Gastrocnemius medialis (tissue), 4 donors: Measurements from ENCODE around the gene TMPRSS9. TPM values are rescaled to one million over a fixed set of nuclear protein-coding genes. Genes with fewer than 3 reads are reported as not detected.

Experiments used
- ATAC-seq, 2 donors: fragments of 150-250 bp; one replicate each; pipeline ENCODE4 v1.9.1; 2016
- DNase-seq, 2 donors: peaks; one replicate each; pipeline ENCODE4 v3.0.0-alpha.2; 2019
- H3K27ac ChIP-seq, 4 donors: fragments of 200-600 bp; sonication (generic); 1 replicate in 1 of 4; 2 replicates in 3 of 4; pipeline ENCODE4 v1.5.1; 2016 to 2018; ENCODE audit warnings: mild to moderate bottlenecking in 2 of 4, moderate library complexity in 1 of 4
- H3K27me3 ChIP-seq, 3 donors: fragments of 200-600 bp; sonication (generic) in 2 of 3; 1 replicate in 1 of 3; 2 replicates in 2 of 3; pipeline versions ENCODE4 v1.5.1 to v1.6.0; 2016 to 2019; ENCODE audit warnings: mild to moderate bottlenecking in 1 of 3, moderate library complexity in 1 of 3
- H3K36me3 ChIP-seq, 2 donors: fragments of 200-600 bp; sonication (generic) in 1 of 2; one replicate each; pipeline ENCODE4 v1.5.1; 2017 to 2018
- H3K4me1 ChIP-seq, 2 donors: fragments of 200-600 bp; sonication (generic) in 1 of 2; one replicate each; pipeline ENCODE4 v1.5.1; 2016 to 2017; ENCODE audit warnings: mild to moderate bottlenecking in 2 of 2
- H3K4me3 ChIP-seq, 4 donors: fragments of 200-600 bp; sonication (generic) in 3 of 4; 1 replicate in 1 of 4; 2 replicates in 3 of 4; pipeline ENCODE4 v1.5.1; 2016 to 2019; ENCODE audit warnings: mild to moderate bottlenecking in 2 of 4
- H3K9me3 ChIP-seq, 3 donors: fragments of 200-600 bp; sonication (generic) in 2 of 3; 1 replicate in 1 of 3; 2 replicates in 2 of 3; pipeline ENCODE4 v1.5.1; 2016 to 2019
- POLR2A ChIP-seq, 2 donors: fragments of 450-650 bp; IDR thresholded peaks; one replicate each; pipeline ENCODE4 v1.6.1; 2017; ENCODE audit warnings: antibody characterized with exemption in 2 of 2, mild to moderate bottlenecking in 2 of 2, moderate library complexity in 2 of 2
- in situ Hi-C, 4 donors: fragments of 200-750 bp; cut with MboI; loops; one replicate each; pipeline versions ENCODE4 v1.15.0 to v1.8.0; 2017; ENCODE audit warnings: low sequenced_read_pairs in 4 of 4
- intact Hi-C: fragments of 100-400 bp; cut with DNase I; formaldehyde crosslinking; loops from one replicate; pipeline ENCODE4 v1.15.1; 2023; ENCODE audit warnings: low total_unique reads
- total RNA-seq, 4 donors: library from RNA; depleted of rRNA; stranded (reverse); fragments of >200 nt; gene quantifications; one replicate each; pipeline versions ENCODE4 v1.1.0 to v1.2.3, GENCODE V29; 2016
- TF ChIP-seq, protein P1 (sequence below), 5 experiments: fragments of 450-650 bp in 3 of 5; fragments of 200-600 bp in 2 of 5; sonication (generic) in 2 of 5; IDR thresholded peaks in 4 of 5; conservative IDR thresholded peaks in 1 of 5; 1 replicate in 4 of 5; 2 replicates in 1 of 5; pipeline ENCODE4 v1.5.1; 2016 to 2019; ENCODE audit warnings: antibody characterized with exemption in 5 of 5, mild to moderate bottlenecking in 3 of 5, moderate library complexity in 3 of 5

The TMPRSS9 gene
- total RNA-seq, 4 donors from 2014 or later = not detected

DNA sequence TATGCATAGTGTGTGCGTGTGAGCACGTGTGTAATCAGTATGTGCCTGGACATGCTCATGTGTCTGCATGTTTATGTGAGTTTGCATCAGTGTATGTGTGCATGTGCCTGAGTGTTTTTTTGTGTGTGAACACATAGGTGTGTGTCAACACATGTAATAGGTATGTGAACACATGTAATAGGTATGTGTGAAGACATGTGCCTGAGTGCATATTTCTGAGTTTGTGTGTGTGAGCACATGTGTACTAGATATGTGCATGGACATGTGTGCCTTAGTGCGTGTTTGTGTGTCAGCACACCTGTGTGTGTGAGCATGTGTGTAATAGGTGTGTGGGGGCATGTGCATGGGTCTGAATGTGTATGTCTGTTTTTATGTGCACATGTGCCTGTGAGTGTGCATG is 24.2 kb upstream of the TMPRSS9 start:
- no peak for TF ChIP-seq POLR2A (IDR thresholded peaks at IDR 0.05)
- TF ChIP-seq, protein P1, sequence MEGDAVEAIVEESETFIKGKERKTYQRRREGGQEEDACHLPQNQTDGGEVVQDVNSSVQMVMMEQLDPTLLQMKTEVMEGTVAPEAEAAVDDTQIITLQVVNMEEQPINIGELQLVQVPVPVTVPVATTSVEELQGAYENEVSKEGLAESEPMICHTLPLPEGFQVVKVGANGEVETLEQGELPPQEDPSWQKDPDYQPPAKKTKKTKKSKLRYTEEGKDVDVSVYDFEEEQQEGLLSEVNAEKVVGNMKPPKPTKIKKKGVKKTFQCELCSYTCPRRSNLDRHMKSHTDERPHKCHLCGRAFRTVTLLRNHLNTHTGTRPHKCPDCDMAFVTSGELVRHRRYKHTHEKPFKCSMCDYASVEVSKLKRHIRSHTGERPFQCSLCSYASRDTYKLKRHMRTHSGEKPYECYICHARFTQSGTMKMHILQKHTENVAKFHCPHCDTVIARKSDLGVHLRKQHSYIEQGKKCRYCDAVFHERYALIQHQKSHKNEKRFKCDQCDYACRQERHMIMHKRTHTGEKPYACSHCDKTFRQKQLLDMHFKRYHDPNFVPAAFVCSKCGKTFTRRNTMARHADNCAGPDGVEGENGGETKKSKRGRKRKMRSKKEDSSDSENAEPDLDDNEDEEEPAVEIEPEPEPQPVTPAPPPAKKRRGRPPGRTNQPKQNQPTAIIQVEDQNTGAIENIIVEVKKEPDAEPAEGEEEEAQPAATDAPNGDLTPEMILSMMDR (IDR thresholded peaks at IDR 0.05 in 4 of 5, conservative IDR thresholded peaks at IDR 0.05 in 1 of 5) = no peak
- Histone ChIP-seq H3K4me1 (peaks cover 27 to 30% of the 10 kb centered on the region in 2 donors), H3K27ac (no peak overlapping the region), H3K36me3 (peaks cover 0 to 20% of the 10 kb centered on the region in 2 donors), H3K9me3 (no peaks in the 10 kb centered on the region), H3K27me3 (no peaks in the 10 kb centered on the region), H3K4me3 (no peak overlapping the region)
- intact Hi-C loops = no loop called here
- in situ Hi-C loops = no loop called here
- DNase-seq = no peak
- ATAC-seq = no peak

DNA sequence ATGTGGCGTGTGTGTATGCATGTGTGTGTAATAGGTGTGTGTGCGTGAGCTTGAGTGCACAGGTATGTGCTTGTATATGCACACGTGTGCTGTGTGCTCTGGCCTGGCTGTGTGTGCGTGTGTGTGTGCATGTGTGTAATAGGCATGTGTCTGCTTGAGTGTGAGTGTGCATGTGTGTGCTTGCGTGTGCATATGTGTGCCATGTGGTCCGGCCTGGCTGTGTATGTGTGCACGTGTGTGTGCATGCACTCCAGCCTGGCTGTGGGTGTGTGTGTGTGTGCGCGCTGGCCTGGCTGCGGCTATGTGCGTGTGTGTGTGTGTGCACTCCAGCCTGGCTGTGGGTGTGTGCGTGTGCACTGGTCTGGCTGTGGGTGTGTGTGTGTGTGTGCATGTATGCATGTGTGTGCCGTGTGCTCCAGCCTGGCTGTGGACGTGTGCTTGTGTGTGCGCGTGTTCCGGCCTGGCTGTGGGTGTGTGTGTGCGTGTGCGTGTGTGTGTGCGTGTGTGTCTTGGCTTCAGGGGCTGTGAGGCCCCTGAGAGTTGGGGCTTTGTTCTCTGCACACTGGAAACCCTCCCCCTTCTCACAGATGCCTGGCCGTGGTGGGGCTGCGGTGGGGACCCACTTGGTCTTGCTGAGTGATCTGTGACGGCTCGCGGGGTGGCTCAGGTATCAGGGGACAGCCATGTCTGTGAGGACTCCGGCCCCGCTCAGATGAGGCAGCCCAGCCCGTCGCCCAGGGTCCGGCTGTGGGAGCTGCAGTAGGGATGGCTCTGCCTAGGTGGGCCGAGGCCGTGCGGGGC is 23.3 kb upstream of the TMPRSS9 start:
- ATAC-seq (no peak), DNase-seq (no peak)
- in situ Hi-C loops = no loop called here
- Histone ChIP-seq H3K9me3 (no peaks in the 10 kb centered on the region), H3K36me3 (peaks cover 0 to 29% of the 10 kb centered on the region in 2 donors), H3K4me3 (no peak overlapping the region), H3K4me1 (peaks cover 19 to 21% of the 10 kb centered on the region in 2 donors), H3K27me3 (no peaks in the 10 kb centered on the region), H3K27ac (no peak overlapping the region)
- TF ChIP-seq, protein P1 (IDR thresholded peaks at IDR 0.05 in 4 of 5, conservative IDR thresholded peaks at IDR 0.05 in 1 of 5) = no peak
- no peak for TF ChIP-seq POLR2A (IDR thresholded peaks at IDR 0.05)
- intact Hi-C loops = no loop called here

DNA sequence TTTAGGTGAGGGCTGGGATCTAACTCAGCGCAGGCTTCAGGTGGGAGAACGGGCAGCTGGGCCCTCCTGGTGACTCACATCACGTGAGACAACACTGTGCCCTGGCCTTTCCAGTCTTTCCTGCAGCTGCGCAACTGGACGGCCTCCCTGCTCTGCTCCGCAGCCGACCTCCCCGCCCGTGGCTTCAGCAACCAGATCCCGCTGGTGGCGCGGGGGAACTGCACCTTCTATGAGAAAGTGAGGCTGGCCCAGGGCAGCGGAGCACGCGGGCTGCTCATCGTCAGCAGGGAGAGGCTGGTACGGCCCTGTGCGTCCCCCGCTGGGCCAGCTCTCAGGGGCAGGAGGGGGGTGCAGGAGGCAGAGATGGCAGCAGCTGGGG is 22.7 kb upstream of the TMPRSS9 start:
- in situ Hi-C loops = no loop called here
- H3K4me1 ChIP-seq = peaks cover 13 to 16% of the 10 kb centered on the region in 2 donors
- H3K36me3 ChIP-seq = peaks cover 0 to 33% of the 10 kb centered on the region in 2 donors
- H3K4me3 ChIP-seq = no peak overlapping the region
- DNase-seq (no peak), ATAC-seq (no peak)
- intact Hi-C loops = no loop called here
- H3K9me3 ChIP-seq = no peaks in the 10 kb centered on the region
- H3K27ac ChIP-seq = no peak overlapping the region
- H3K27me3 ChIP-seq = no peaks in the 10 kb centered on the region
- TF ChIP-seq, protein P1 (IDR thresholded peaks at IDR 0.05 in 4 of 5, conservative IDR thresholded peaks at IDR 0.05 in 1 of 5) = peak in 3 of 5 experiments; percentile 14 to 18 (median 15)
- TF ChIP-seq POLR2A (IDR thresholded peaks at IDR 0.05) = no peak

DNA sequence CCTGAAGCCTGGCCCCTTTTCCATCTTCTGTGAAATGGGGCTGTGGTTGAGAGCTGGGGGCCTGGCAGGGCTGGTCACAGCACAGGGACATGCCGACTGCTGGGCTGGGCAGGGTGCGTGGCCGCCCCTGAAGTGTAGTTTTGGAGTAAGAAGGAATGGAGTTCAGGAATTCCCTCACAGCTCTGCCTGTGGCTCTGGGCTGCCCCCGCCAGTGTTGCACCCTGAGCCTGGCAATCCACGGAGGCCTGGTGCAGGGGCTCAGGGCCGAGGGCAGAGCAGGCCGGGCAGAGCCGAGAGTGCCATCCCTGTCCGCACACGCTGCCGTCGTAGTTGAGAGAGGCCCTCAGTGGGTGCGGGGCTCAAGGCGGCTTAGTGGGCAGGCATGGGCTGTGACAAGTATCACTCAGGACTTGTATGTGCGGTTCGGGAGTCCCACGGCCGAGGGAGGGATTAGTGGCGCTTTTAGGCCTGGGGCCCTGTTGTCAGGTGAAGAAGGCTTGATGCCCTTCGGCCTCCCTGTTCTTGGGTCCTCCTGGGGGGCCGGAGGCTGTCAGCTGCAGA is 21.9 kb upstream of the TMPRSS9 start:
- TF ChIP-seq, protein P1 (IDR thresholded peaks at IDR 0.05 in 4 of 5, conservative IDR thresholded peaks at IDR 0.05 in 1 of 5) = no peak
- TF ChIP-seq POLR2A (IDR thresholded peaks at IDR 0.05) = no peak
- no peaks in the 10 kb centered on the region for H3K27me3 ChIP-seq
- H3K36me3 ChIP-seq = peaks cover 0 to 33% of the 10 kb centered on the region in 2 donors
- intact Hi-C loops (no loop called here), in situ Hi-C loops (no loop called here)
- no peak for DNase-seq
- no peaks in the 10 kb centered on the region for H3K9me3 ChIP-seq
- peaks cover 7 to 9% of the 10 kb centered on the region in 2 donors for H3K4me1 ChIP-seq
- no peak overlapping the region for H3K27ac ChIP-seq
- no peak for ATAC-seq
- H3K4me3 ChIP-seq = no peak overlapping the region
